GM19467 (cell line): ENCODE data around the gene OR10H1.
"Not testable (repeated sequence)": the region's sequence is repeated elsewhere in the genome, so short reads cannot be mapped to it uniquely, and the experiment has no call there.

Experiments
- ATAC-seq: cut with Tn5 transposase; IDR thresholded peaks from one replicate; pipeline ENCODE4 v1.9.1; 2021; ENCODE audit warnings: mild to moderate bottlenecking, moderate library complexity; ENCODE audit not compliant: unreplicated experiment

OR10H1 gene, protein sequence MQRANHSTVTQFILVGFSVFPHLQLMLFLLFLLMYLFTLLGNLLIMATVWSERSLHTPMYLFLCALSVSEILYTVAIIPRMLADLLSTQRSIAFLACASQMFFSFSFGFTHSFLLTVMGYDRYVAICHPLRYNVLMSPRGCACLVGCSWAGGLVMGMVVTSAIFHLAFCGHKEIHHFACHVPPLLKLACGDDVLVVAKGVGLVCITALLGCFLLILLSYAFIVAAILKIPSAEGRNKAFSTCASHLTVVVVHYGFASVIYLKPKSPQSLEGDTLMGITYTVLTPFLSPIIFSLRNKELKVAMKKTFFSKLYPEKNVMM

GRCh38 chr19:15815306-15815705, at the start of gene OR10H1:
Gene OR10H1 (minus strand): TSS chr19:15815664. CDS start chr19:15808037, 7,627 bp downstream.
- no peak for ATAC-seq

- no peak for ATAC-seq
These were observed 49.4 kb upstream of the OR10H1 start for GRCh38 chr19:15864824-15865223.

- no peak for ATAC-seq
These were observed 47.8 kb upstream of the OR10H1 start for GRCh38 chr19:15863272-15863671.

GRCh38 chr19:15862444-15862843, 47.0 kb upstream of the OR10H1 start:
- no peak for ATAC-seq

DNA sequence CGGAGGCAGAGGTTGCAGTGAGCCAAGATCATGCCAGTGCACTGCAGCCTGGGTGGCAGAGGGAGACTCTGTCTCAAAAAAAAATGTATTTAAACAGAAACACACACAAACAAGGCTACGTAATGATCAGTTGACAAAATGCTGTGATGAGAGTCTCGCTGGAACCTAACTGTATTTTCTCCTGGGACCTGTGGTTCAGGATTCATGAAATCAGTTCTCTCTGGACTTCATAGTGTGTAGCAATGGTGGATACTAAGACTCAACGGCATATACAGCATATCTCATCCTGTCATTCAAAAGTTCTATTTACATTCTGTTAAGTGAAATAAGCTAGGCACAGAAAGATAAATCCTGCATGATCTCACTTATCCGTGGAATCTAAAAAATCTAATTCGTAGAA, 45.1 kb upstream of the OR10H1 start:
- no peak for ATAC-seq

DNA sequence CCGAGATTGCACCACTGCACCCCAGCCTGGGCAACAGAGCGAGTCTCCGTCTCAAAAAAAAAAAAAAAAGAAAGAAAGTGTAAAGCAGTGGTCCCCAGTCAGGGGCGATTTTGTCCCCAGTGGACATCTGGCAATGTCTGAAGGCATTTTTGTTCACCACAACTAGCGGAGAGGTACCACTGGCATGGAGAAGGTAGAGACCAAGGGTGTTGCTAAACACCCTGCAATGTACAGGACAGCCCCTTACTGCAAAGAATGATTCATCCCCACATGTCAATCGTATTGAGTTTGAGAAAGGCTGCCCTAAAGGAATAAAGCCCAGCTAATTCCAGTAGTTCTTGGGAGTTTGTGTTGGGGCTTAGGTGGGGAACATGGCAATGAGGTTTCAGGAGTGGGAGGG, 43.7 kb upstream of the OR10H1 start:
- no peak for ATAC-seq

- ATAC-seq, result no peak
These were observed 34.9 kb upstream of the OR10H1 start for GRCh38 chr19:15850385-15850784.

GRCh38 chr19:15846923-15847322, 31.5 kb upstream of the OR10H1 start:
- ATAC-seq, result no peak

GRCh38 chr19:15843894-15844222, 28.4 kb upstream of the OR10H1 start:
- ATAC-seq, result not testable (repeated sequence)

DNA sequence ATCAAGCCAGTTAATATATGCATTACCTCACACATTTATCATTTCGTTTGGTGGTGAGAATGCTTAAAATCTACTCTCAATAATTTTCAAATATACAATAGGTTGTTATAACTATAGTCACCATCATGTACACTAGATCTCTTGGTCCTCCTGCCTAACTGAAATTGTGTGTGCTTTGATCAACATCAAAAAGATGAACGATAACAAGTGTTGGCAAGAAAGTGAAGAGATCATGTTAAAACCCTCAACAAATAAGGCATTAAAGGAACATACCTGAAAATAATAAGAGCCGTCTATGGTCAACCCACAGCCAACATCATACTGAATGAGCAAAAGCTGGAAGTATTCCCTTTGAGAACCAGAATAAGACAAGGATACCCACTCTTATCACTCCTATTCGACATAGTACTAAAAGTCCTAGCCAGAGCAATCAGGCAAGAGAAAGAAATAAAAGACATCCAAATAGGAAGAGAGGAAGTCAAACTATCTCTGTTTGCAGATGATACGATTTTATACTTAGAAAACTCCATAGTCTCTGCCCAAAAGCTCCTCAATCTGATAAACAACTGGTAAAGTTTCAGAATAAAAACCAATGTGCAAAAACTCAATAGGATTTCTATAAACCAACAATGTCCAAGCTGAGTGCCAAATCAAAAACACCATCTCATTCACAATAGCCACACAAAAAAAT, 27.9 kb upstream of the OR10H1 start:
- ATAC-seq, result no peak

DNA sequence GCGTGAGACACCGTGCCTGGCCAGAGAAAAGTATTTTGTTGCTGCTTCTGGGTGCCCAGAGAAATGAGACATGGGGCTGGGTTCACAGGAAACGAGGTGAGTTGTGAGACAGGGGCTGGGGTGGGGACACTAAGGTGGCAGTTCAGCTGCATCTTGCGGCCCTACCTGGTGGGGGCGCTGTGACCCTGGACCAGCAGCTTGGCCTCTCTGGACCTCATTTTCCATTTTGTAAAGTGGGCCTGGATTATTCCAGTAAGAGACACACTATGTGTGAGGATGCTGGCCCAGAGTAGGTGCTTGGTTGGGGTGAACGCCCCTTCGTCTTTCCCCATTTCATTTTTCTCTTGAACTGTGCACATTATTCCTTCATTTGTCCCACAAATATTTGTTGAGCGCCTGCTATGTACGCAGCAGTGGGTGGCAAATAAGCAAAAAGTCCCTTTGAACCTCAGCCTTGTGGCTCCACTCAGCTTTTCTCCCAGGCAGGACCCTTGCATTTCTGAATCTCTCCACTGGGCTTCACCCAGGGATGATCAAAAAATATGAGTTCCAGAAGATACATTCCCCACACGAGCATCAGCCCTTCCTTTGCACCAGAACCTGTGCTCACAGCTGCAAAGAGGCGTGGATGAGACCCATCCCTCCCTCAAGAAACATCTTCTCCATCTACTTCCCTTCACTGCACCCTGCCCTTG, 26.6 kb upstream of the OR10H1 start:
- no peak for ATAC-seq

- ATAC-seq, result no peak
These were observed 25.4 kb upstream of the OR10H1 start for GRCh38 chr19:15840833-15841232.

GRCh38 chr19:15839888-15840287, 24.4 kb upstream of the OR10H1 start:
- ATAC-seq, result not testable (repeated sequence)

DNA sequence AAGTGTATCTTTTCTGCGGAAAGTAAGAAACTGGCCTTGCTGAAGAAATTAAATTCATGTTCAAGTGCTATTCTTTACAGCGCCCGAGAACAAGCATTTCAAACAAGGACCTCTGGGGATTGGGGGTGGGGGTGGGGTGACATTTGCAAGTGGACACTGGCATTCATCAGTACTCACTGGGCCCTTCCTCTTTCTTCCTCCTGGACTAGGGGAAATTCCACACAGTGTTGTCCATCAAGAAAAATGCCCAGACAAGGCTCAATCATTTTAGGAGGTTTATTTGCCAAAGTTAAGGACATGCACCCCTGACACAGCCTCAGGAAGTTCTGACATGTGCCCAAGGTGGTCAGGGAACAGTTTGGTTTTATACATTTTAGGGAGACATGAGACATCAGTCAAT, 22.9 kb upstream of the OR10H1 start:
- ATAC-seq, result no peak

GRCh38 chr19:15837221-15837731, 21.8 kb upstream of the OR10H1 start:
- no peak for ATAC-seq

- ATAC-seq, result peak; percentile 96
These were observed 21.1 kb upstream of the OR10H1 start for GRCh38 chr19:15836330-15837220.

GRCh38 chr19:15835565-15836329, 20.3 kb upstream of the OR10H1 start:
- not testable (repeated sequence) for ATAC-seq

DNA sequence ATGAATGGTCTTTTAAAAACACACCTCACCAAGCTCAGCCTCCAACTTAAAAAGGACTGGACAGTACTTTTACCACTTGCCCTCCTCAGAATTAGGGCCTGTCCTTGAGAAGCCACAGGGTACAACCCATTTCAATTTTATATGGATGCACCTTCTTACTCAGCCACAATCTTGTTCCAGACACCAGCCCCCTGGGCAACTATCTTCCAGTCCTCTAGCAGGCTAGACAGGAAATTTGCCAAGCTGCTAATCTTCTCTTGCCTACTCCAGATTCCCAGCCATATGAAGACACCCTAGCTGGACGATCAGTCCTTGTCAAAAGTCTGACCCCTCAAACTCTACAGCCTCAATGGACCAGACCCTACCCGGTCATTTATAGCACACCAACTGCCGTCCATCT, 18.8 kb upstream of the OR10H1 start:
- not testable (repeated sequence) for ATAC-seq

GRCh38 chr19:15831626-15832025, 16.2 kb upstream of the OR10H1 start:
- ATAC-seq, result no peak

GRCh38 chr19:15829786-15830185, 14.3 kb upstream of the OR10H1 start:
- no peak for ATAC-seq
